Loucy (cell line): Measurements from ENCODE around the gene KLF6.
A peak's percentile ranks its signal among the peaks of the same experiment; 100 is the strongest.

Source experiments
- CTCF ChIP-seq: fragments of 200-600 bp; sonication (generic); conservative IDR thresholded peaks from 2 replicates; pipeline ENCODE4 v1.5.1; 2014; ENCODE audit warnings: mild to moderate bottlenecking, antibody characterized with exemption, low read length
- EZH2phosphoT487 ChIP-seq: fragments of 200-600 bp; IDR thresholded peaks from 2 replicates; pipeline ENCODE4 v1.6.1; 2018; ENCODE audit warnings: antibody characterized with exemption, mild to moderate bottlenecking, moderate library complexity, borderline replicate concordance

GRCh38 chr10:3781468-3782145 lies 3.4 kb downstream of the KLF6 start:
- TF ChIP-seq CTCF (peak; percentile 63), EZH2phosphoT487 (no peak)
